ENCODE measurements around the gene TIPIN. TPM values are rescaled to one million over a fixed set of nuclear protein-coding genes. Genes with fewer than 3 reads are reported as not detected.

Gene TIPIN
- total RNA-seq, 1 donor from 2014 or later, result 20.8 TPM

Small RNA genes lying within 50 kb of the gene (small RNA-seq; reads per million reads assigned to genes)
- gene RF00019 (not detected), gene SCARNA14 (3.5 reads per million, percentile 89 among the genes with 10 or more reads in this experiment)

Other genes with a start within 250 kb of the TIPIN start
- 4.5 TPM for gene MEGF11, start 102.9 kb downstream of the TIPIN start, total RNA-seq
- 43.2 TPM for gene DIS3L, start 63.1 kb downstream of the TIPIN start, total RNA-seq
- 31.0 TPM for gene MAP2K1, start 30.2 kb upstream of the TIPIN start, total RNA-seq
- 9.4 TPM for gene SNAPC5, start 141.1 kb upstream of the TIPIN start, total RNA-seq
- gene RPL4, start 148.2 kb upstream of the TIPIN start, total RNA-seq, result 1,621 TPM
- gene ZWILCH, start 148.6 kb upstream of the TIPIN start, total RNA-seq, result 43.6 TPM
- 0.41 TPM for gene LCTL, start 209.3 kb upstream of the TIPIN start, total RNA-seq

All from frontal cortex (tissue), 1 donor.